ENCODE results near the gene IQSEC1. TPM values are rescaled to one million over a fixed set of nuclear protein-coding genes. Genes with fewer than 3 reads are reported as not detected.

Gene IQSEC1
- total RNA-seq, 2 donors from 2014 or later: 22.7 to 24.5 TPM

- Mint-ChIP-seq H3K9me3 (no peaks in the 10 kb centered on the region), H3K36me3 (ENCODE audit: low read depth) (no peaks in the 10 kb centered on the region), H3K4me1 (peaks cover 18% of the 10 kb centered on the region), H3K27ac (no peak overlapping the region), H3K27me3 (ENCODE audit: insufficient read depth) (no peaks in the 10 kb centered on the region), H3K4me3 (no peak overlapping the region)
- Histone ChIP-seq H3K27ac (ENCODE audit: low read depth, low read length) (no peak overlapping the region), H3K4me1 (ENCODE audit: control insufficient read depth, insufficient read depth, low read length) (no peaks in the 10 kb centered on the region), H3K27me3 (ENCODE audit: control insufficient read depth, insufficient read depth, low read length, poor library complexity, severe bottlenecking) (no peaks in the 10 kb centered on the region), H3K9me3 (ENCODE audit: control insufficient read depth, low read length) (no peaks in the 10 kb centered on the region), H3K9ac (ENCODE audit: extremely low read depth, low read length, poor library complexity, severe bottlenecking) (no peak overlapping the region), H3K36me3 (ENCODE audit: control insufficient read depth, insufficient read depth, low read length) (no peaks in the 10 kb centered on the region), H3K4me3 (ENCODE audit: low read length) (no peak overlapping the region)
- WGBS, 2 experiments (ENCODE audit: insufficient coverage in 1 of 2, insufficient read length in 1 of 2): 95 to 100% methylated on average over 1 to 5 of the region's 5 CpGs
- no peak for DNase-seq
- TF ChIP-seq CTCF (conservative IDR thresholded peaks at IDR 0.05): no peak
These were observed 116.9 kb downstream of the IQSEC1 start for GRCh38 chr3:12956316-12956660.

- Histone ChIP-seq H3K4me3 (ENCODE audit: low read length) (no peak overlapping the region), H3K9me3 (ENCODE audit: control insufficient read depth, low read length) (no peaks in the 10 kb centered on the region), H3K27me3 (ENCODE audit: control insufficient read depth, insufficient read depth, low read length, poor library complexity, severe bottlenecking) (no peaks in the 10 kb centered on the region), H3K4me1 (ENCODE audit: control insufficient read depth, insufficient read depth, low read length) (no peaks in the 10 kb centered on the region), H3K9ac (ENCODE audit: extremely low read depth, low read length, poor library complexity, severe bottlenecking) (no peak overlapping the region), H3K36me3 (ENCODE audit: control insufficient read depth, insufficient read depth, low read length) (no peaks in the 10 kb centered on the region), H3K27ac (ENCODE audit: low read depth, low read length) (no peak overlapping the region)
- Mint-ChIP-seq H3K9me3 (no peaks in the 10 kb centered on the region), H3K27ac (no peak overlapping the region), H3K4me1 (peaks cover 14% of the 10 kb centered on the region), H3K4me3 (no peak overlapping the region), H3K36me3 (ENCODE audit: low read depth) (no peaks in the 10 kb centered on the region), H3K27me3 (ENCODE audit: insufficient read depth) (no peaks in the 10 kb centered on the region)
- no peak for TF ChIP-seq CTCF (conservative IDR thresholded peaks at IDR 0.05)
- 91 to 94% methylated on average over 10 to 14 of the region's 14 CpGs for WGBS, 2 experiments (ENCODE audit: insufficient coverage in 1 of 2, insufficient read length in 1 of 2)
- DNase-seq: no peak
These were observed 117.4 kb downstream of the IQSEC1 start for GRCh38 chr3:12955651-12956315.

- Histone ChIP-seq H3K27ac (ENCODE audit: low read depth, low read length) (no peak overlapping the region), H3K4me3 (ENCODE audit: low read length) (no peak overlapping the region), H3K9ac (ENCODE audit: extremely low read depth, low read length, poor library complexity, severe bottlenecking) (no peak overlapping the region), H3K9me3 (ENCODE audit: control insufficient read depth, low read length) (no peaks in the 10 kb centered on the region), H3K4me1 (ENCODE audit: control insufficient read depth, insufficient read depth, low read length) (no peaks in the 10 kb centered on the region), H3K27me3 (ENCODE audit: control insufficient read depth, insufficient read depth, low read length, poor library complexity, severe bottlenecking) (no peaks in the 10 kb centered on the region), H3K36me3 (ENCODE audit: control insufficient read depth, insufficient read depth, low read length) (no peaks in the 10 kb centered on the region)
- TF ChIP-seq CTCF (conservative IDR thresholded peaks at IDR 0.05): no peak
- H3K4me3 Mint-ChIP-seq: no peak overlapping the region
- H3K9me3 Mint-ChIP-seq: no peaks in the 10 kb centered on the region
- 92% methylated on average over 8 to 14 of the region's 14 CpGs for WGBS, 2 experiments (ENCODE audit: insufficient coverage in 1 of 2, insufficient read length in 1 of 2)
- DNase-seq: no peak
- no peak overlapping the region for H3K27ac Mint-ChIP-seq
- H3K36me3 Mint-ChIP-seq (ENCODE audit: low read depth): no peaks in the 10 kb centered on the region
- H3K4me1 Mint-ChIP-seq: peaks cover 7% of the 10 kb centered on the region
- no peaks in the 10 kb centered on the region for H3K27me3 Mint-ChIP-seq (ENCODE audit: insufficient read depth)
These were observed 118.2 kb downstream of the IQSEC1 start for GRCh38 chr3:12954891-12955650.
